ENCODE data around the gene ARHGEF6.
A peak's percentile ranks its signal among the peaks of the same experiment; 100 is the strongest.
"Not testable (repeated sequence)": the region's sequence is repeated elsewhere in the genome, so short reads cannot be mapped to it uniquely, and the experiment has no call there.

Gene ARHGEF6

GRCh38 chrX:136789856-136790255 is 9.1 kb upstream of the ARHGEF6 start:
- Histone ChIP-seq H3K36me3 (ENCODE audit: control insufficient read depth in 2 of 2, insufficient read depth in 2 of 2, low read length in 2 of 2) (no peaks in the 10 kb centered on the region), H3K4me1 (ENCODE audit: control insufficient read depth in 2 of 2, insufficient read depth in 2 of 2, low read length in 2 of 2) (no peaks in the 10 kb centered on the region), H3K9ac (ENCODE audit: low read depth in 1 of 2, low read length in 2 of 2) (no peak overlapping the region), H3K4me3 (ENCODE audit: low read length in 2 of 2) (no peak overlapping the region), H3K27ac (ENCODE audit: low read depth in 2 of 2, low read length in 2 of 2) (no peak overlapping the region), H3K27me3 (ENCODE audit: control insufficient read depth in 2 of 2, insufficient read depth in 2 of 2, low read length in 2 of 2) (no peaks in the 10 kb centered on the region), H3K9me3 (ENCODE audit: control insufficient read depth in 2 of 2, low read length in 2 of 2) (no peaks in the 10 kb centered on the region)

GRCh38 chrX:136784231-136784630 is 3.5 kb upstream of the ARHGEF6 start:
- no peak overlapping the region for H3K4me3 ChIP-seq (ENCODE audit: low read length in 2 of 2)
- H3K27me3 ChIP-seq (ENCODE audit: control insufficient read depth in 2 of 2, insufficient read depth in 2 of 2, low read length in 2 of 2), result no peaks in the 10 kb centered on the region
- H3K36me3 ChIP-seq (ENCODE audit: control insufficient read depth in 2 of 2, insufficient read depth in 2 of 2, low read length in 2 of 2), result no peaks in the 10 kb centered on the region
- H3K4me1 ChIP-seq (ENCODE audit: control insufficient read depth in 2 of 2, insufficient read depth in 2 of 2, low read length in 2 of 2), result no peaks in the 10 kb centered on the region
- H3K9ac ChIP-seq (ENCODE audit: low read depth in 1 of 2, low read length in 2 of 2), result no peak overlapping the region
- H3K27ac ChIP-seq (ENCODE audit: low read depth in 2 of 2, low read length in 2 of 2), result no peak overlapping the region
- no peaks in the 10 kb centered on the region for H3K9me3 ChIP-seq (ENCODE audit: control insufficient read depth in 2 of 2, low read length in 2 of 2)

- H3K4me3 ChIP-seq (ENCODE audit: low read length in 2 of 2), result no peak overlapping the region
- H3K36me3 ChIP-seq (ENCODE audit: control insufficient read depth in 2 of 2, insufficient read depth in 2 of 2, low read length in 2 of 2), result no peaks in the 10 kb centered on the region
- no peaks in the 10 kb centered on the region for H3K4me1 ChIP-seq (ENCODE audit: control insufficient read depth in 2 of 2, insufficient read depth in 2 of 2, low read length in 2 of 2)
- H3K27me3 ChIP-seq (ENCODE audit: control insufficient read depth in 2 of 2, insufficient read depth in 2 of 2, low read length in 2 of 2), result no peaks in the 10 kb centered on the region
- no peak overlapping the region for H3K9ac ChIP-seq (ENCODE audit: low read depth in 1 of 2, low read length in 2 of 2)
- no peaks in the 10 kb centered on the region for H3K9me3 ChIP-seq (ENCODE audit: control insufficient read depth in 2 of 2, low read length in 2 of 2)
- no peak overlapping the region for H3K27ac ChIP-seq (ENCODE audit: low read depth in 2 of 2, low read length in 2 of 2)
Observed at GRCh38 chrX:136783159-136783558, 2.4 kb upstream of the ARHGEF6 start.

GRCh38 chrX:136781180-136781797 is 557 bp upstream of the ARHGEF6 start:
- Histone ChIP-seq H3K36me3 (ENCODE audit: control insufficient read depth in 2 of 2, insufficient read depth in 2 of 2, low read length in 2 of 2) (no peaks in the 10 kb centered on the region), H3K27ac (ENCODE audit: low read depth in 2 of 2, low read length in 2 of 2) (peak overlapping the region in 1 of 2 donors; percentile 1), H3K4me3 (ENCODE audit: low read length in 2 of 2) (peak overlapping the region in 1 of 2 donors; percentile 53), H3K9me3 (ENCODE audit: control insufficient read depth in 2 of 2, low read length in 2 of 2) (no peaks in the 10 kb centered on the region), H3K9ac (ENCODE audit: low read depth in 1 of 2, low read length in 2 of 2) (no peak overlapping the region), H3K27me3 (ENCODE audit: control insufficient read depth in 2 of 2, insufficient read depth in 2 of 2, low read length in 2 of 2) (no peaks in the 10 kb centered on the region), H3K4me1 (ENCODE audit: control insufficient read depth in 2 of 2, insufficient read depth in 2 of 2, low read length in 2 of 2) (no peaks in the 10 kb centered on the region)

GRCh38 chrX:136780241-136780640 is 491 bp downstream of the ARHGEF6 start:
- no peaks in the 10 kb centered on the region for H3K9me3 ChIP-seq (ENCODE audit: control insufficient read depth in 2 of 2, low read length in 2 of 2)
- H3K9ac ChIP-seq (ENCODE audit: low read depth in 1 of 2, low read length in 2 of 2), result peak overlapping the region in 1 of 2 donors; percentile 1
- H3K27ac ChIP-seq (ENCODE audit: low read depth in 2 of 2, low read length in 2 of 2), result peak overlapping the region; percentile 26 to 34
- H3K4me3 ChIP-seq (ENCODE audit: low read length in 2 of 2), result peak overlapping the region; percentile 40 to 53
- H3K36me3 ChIP-seq (ENCODE audit: control insufficient read depth in 2 of 2, insufficient read depth in 2 of 2, low read length in 2 of 2), result no peaks in the 10 kb centered on the region
- H3K4me1 ChIP-seq (ENCODE audit: control insufficient read depth in 2 of 2, insufficient read depth in 2 of 2, low read length in 2 of 2), result no peaks in the 10 kb centered on the region
- no peaks in the 10 kb centered on the region for H3K27me3 ChIP-seq (ENCODE audit: control insufficient read depth in 2 of 2, insufficient read depth in 2 of 2, low read length in 2 of 2)

GRCh38 chrX:136779346-136779781 is 1.4 kb downstream of the ARHGEF6 start:
- Histone ChIP-seq H3K27me3 (ENCODE audit: control insufficient read depth in 2 of 2, insufficient read depth in 2 of 2, low read length in 2 of 2) (no peaks in the 10 kb centered on the region), H3K27ac (ENCODE audit: low read depth in 2 of 2, low read length in 2 of 2) (peak overlapping the region; percentile 34 to 35), H3K9me3 (ENCODE audit: control insufficient read depth in 2 of 2, low read length in 2 of 2) (no peaks in the 10 kb centered on the region), H3K4me1 (ENCODE audit: control insufficient read depth in 2 of 2, insufficient read depth in 2 of 2, low read length in 2 of 2) (no peaks in the 10 kb centered on the region), H3K9ac (ENCODE audit: low read depth in 1 of 2, low read length in 2 of 2) (peak overlapping the region in 1 of 2 donors; percentile 28), H3K36me3 (ENCODE audit: control insufficient read depth in 2 of 2, insufficient read depth in 2 of 2, low read length in 2 of 2) (no peaks in the 10 kb centered on the region), H3K4me3 (ENCODE audit: low read length in 2 of 2) (peak overlapping the region in 1 of 2 donors; percentile 53)

GRCh38 chrX:136778916-136779315 is 1.8 kb downstream of the ARHGEF6 start:
- Histone ChIP-seq H3K4me1 (ENCODE audit: control insufficient read depth in 2 of 2, insufficient read depth in 2 of 2, low read length in 2 of 2) (no peaks in the 10 kb centered on the region), H3K27ac (ENCODE audit: low read depth in 2 of 2, low read length in 2 of 2) (peak overlapping the region in 1 of 2 donors; percentile 35), H3K36me3 (ENCODE audit: control insufficient read depth in 2 of 2, insufficient read depth in 2 of 2, low read length in 2 of 2) (no peaks in the 10 kb centered on the region), H3K4me3 (ENCODE audit: low read length in 2 of 2) (peak overlapping the region in 1 of 2 donors; percentile 53), H3K27me3 (ENCODE audit: control insufficient read depth in 2 of 2, insufficient read depth in 2 of 2, low read length in 2 of 2) (no peaks in the 10 kb centered on the region), H3K9ac (ENCODE audit: low read depth in 1 of 2, low read length in 2 of 2) (peak overlapping the region in 1 of 2 donors; percentile 28), H3K9me3 (ENCODE audit: control insufficient read depth in 2 of 2, low read length in 2 of 2) (no peaks in the 10 kb centered on the region)

- H3K27ac ChIP-seq (ENCODE audit: low read depth in 2 of 2, low read length in 2 of 2), result no peak overlapping the region
- no peaks in the 10 kb centered on the region for H3K9me3 ChIP-seq (ENCODE audit: control insufficient read depth in 2 of 2, low read length in 2 of 2)
- H3K4me3 ChIP-seq (ENCODE audit: low read length in 2 of 2), result no peak overlapping the region
- no peaks in the 10 kb centered on the region for H3K36me3 ChIP-seq (ENCODE audit: control insufficient read depth in 2 of 2, insufficient read depth in 2 of 2, low read length in 2 of 2)
- no peaks in the 10 kb centered on the region for H3K27me3 ChIP-seq (ENCODE audit: control insufficient read depth in 2 of 2, insufficient read depth in 2 of 2, low read length in 2 of 2)
- H3K4me1 ChIP-seq (ENCODE audit: control insufficient read depth in 2 of 2, insufficient read depth in 2 of 2, low read length in 2 of 2), result no peaks in the 10 kb centered on the region
- no peak overlapping the region for H3K9ac ChIP-seq (ENCODE audit: low read depth in 1 of 2, low read length in 2 of 2)
Observed at GRCh38 chrX:136778020-136778419, 2.7 kb downstream of the ARHGEF6 start.

- Histone ChIP-seq H3K36me3 (ENCODE audit: control insufficient read depth in 2 of 2, insufficient read depth in 2 of 2, low read length in 2 of 2) (no peaks in the 10 kb centered on the region), H3K4me3 (ENCODE audit: low read length in 2 of 2) (no peak overlapping the region), H3K9me3 (ENCODE audit: control insufficient read depth in 2 of 2, low read length in 2 of 2) (no peaks in the 10 kb centered on the region), H3K9ac (ENCODE audit: low read depth in 1 of 2, low read length in 2 of 2) (no peak overlapping the region), H3K27ac (ENCODE audit: low read depth in 2 of 2, low read length in 2 of 2) (no peak overlapping the region), H3K27me3 (ENCODE audit: control insufficient read depth in 2 of 2, insufficient read depth in 2 of 2, low read length in 2 of 2) (peaks cover 0 to 3% of the 10 kb centered on the region in 2 donors), H3K4me1 (ENCODE audit: control insufficient read depth in 2 of 2, insufficient read depth in 2 of 2, low read length in 2 of 2) (no peaks in the 10 kb centered on the region)
Observed at GRCh38 chrX:136773648-136774047, 7.1 kb downstream of the ARHGEF6 start.

GRCh38 chrX:136771869-136772268 is 8.9 kb downstream of the ARHGEF6 start:
- H3K4me3 ChIP-seq (ENCODE audit: low read length in 2 of 2); H3K27me3 ChIP-seq (ENCODE audit: control insufficient read depth in 2 of 2, insufficient read depth in 2 of 2, low read length in 2 of 2); H3K9ac ChIP-seq (ENCODE audit: low read depth in 1 of 2, low read length in 2 of 2); H3K9me3 ChIP-seq (ENCODE audit: control insufficient read depth in 2 of 2, low read length in 2 of 2); H3K4me1 ChIP-seq (ENCODE audit: control insufficient read depth in 2 of 2, insufficient read depth in 2 of 2, low read length in 2 of 2); H3K36me3 ChIP-seq (ENCODE audit: control insufficient read depth in 2 of 2, insufficient read depth in 2 of 2, low read length in 2 of 2); H3K27ac ChIP-seq (ENCODE audit: low read depth in 2 of 2, low read length in 2 of 2): not testable (repeated sequence)
